Mesothelial cell of epicardium (in vitro differentiated cells): ENCODE data around the gene PRR16. TPM values are rescaled to one million over a fixed set of nuclear protein-coding genes. Genes with fewer than 3 reads are reported as not detected.

Experiments
- DNase-seq, 2 experiments: peaks; one replicate each; pipeline ENCODE4 v3.0.0; 2021; ENCODE audit warnings: low spot score in 2 of 2; ENCODE audit not compliant: unreplicated experiment in 2 of 2
- H3K27ac Mint-ChIP-seq: 2 replicates; pipeline ENCODE4 v1.8.0; 2021; ENCODE audit warnings: mixed read lengths
- H3K27me3 Mint-ChIP-seq: 2 replicates; pipeline ENCODE4 v1.8.0; 2021; ENCODE audit warnings: low read depth, mixed read lengths
- H3K36me3 Mint-ChIP-seq: 2 replicates; pipeline ENCODE4 v1.8.0; 2021; ENCODE audit warnings: mixed read lengths
- H3K4me1 Mint-ChIP-seq: 2 replicates; pipeline ENCODE4 v1.8.0; 2021; ENCODE audit warnings: mixed read lengths
- H3K4me3 Mint-ChIP-seq: 2 replicates; pipeline ENCODE4 v1.8.0; 2021; ENCODE audit warnings: mild to moderate bottlenecking, moderate library complexity, mixed read lengths
- H3K9me3 Mint-ChIP-seq: 2 replicates; pipeline ENCODE4 v1.8.0; 2021; ENCODE audit warnings: mixed read lengths
- CTCF ChIP-seq: fragments of 200-600 bp; sonication (generic); IDR thresholded peaks from one replicate; pipeline ENCODE4 v1.5.0; 2021; ENCODE audit warnings: antibody characterized with exemption; ENCODE audit not compliant: unreplicated experiment
- total RNA-seq: library from RNA; stranded (reverse); gene quantifications from 3 replicates; pipeline ENCODE4 v1.2.1, GENCODE V29; 2021

The PRR16 gene
- total RNA-seq, 1 donor from 2014 or later = 2.1 TPM

GRCh38 chr5:120555345-120555744, 91.2 kb downstream of the PRR16 start:
- Mint-ChIP-seq H3K27me3 (no peaks in the 10 kb centered on the region), H3K27ac (no peak overlapping the region), H3K4me1 (no peaks in the 10 kb centered on the region), H3K9me3 (peaks cover 11% of the 10 kb centered on the region), H3K36me3 (no peaks in the 10 kb centered on the region), H3K4me3 (no peak overlapping the region)
- TF ChIP-seq CTCF = no peak
- no peak for DNase-seq

- TF ChIP-seq CTCF = no peak
- no peak overlapping the region for H3K4me3 Mint-ChIP-seq
- H3K27me3 Mint-ChIP-seq = no peaks in the 10 kb centered on the region
- no peaks in the 10 kb centered on the region for H3K36me3 Mint-ChIP-seq
- H3K4me1 Mint-ChIP-seq = no peaks in the 10 kb centered on the region
- DNase-seq = no peak
- peaks cover 13% of the 10 kb centered on the region for H3K9me3 Mint-ChIP-seq
- H3K27ac Mint-ChIP-seq = no peak overlapping the region
These were observed 99.9 kb downstream of the PRR16 start for GRCh38 chr5:120564013-120564412.

DNA sequence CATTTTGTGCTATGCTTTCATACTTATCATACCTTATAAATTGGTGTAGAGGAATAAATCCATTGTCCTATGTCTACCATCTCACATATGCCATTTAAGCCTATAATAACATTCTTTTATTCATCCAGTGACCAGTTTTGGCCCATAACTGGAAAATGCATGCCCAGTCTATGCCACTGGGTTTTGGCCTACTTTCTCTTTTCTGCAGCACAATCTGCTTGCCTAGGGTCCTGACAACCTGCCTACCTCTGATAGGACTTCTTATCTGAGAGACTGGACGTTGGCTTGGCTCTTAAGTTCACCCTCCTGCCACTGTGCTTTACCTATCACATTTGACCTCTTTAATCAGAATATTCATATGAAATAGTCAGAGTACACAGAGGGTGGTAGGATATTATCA, 103.0 kb downstream of the PRR16 start:
- no peak for TF ChIP-seq CTCF
- no peaks in the 10 kb centered on the region for H3K36me3 Mint-ChIP-seq
- DNase-seq = no peak
- no peaks in the 10 kb centered on the region for H3K4me1 Mint-ChIP-seq
- H3K4me3 Mint-ChIP-seq = no peak overlapping the region
- H3K9me3 Mint-ChIP-seq = no peaks in the 10 kb centered on the region
- H3K27ac Mint-ChIP-seq = no peak overlapping the region
- H3K27me3 Mint-ChIP-seq = no peaks in the 10 kb centered on the region

- Mint-ChIP-seq H3K27me3 (no peaks in the 10 kb centered on the region), H3K36me3 (no peaks in the 10 kb centered on the region), H3K27ac (no peak overlapping the region), H3K4me1 (no peaks in the 10 kb centered on the region), H3K9me3 (no peaks in the 10 kb centered on the region), H3K4me3 (no peak overlapping the region)
- DNase-seq = no peak
- TF ChIP-seq CTCF = no peak
These were observed 103.8 kb downstream of the PRR16 start for GRCh38 chr5:120567921-120568320.

GRCh38 chr5:120568711-120569110, 104.6 kb downstream of the PRR16 start:
- Mint-ChIP-seq H3K4me3 (no peak overlapping the region), H3K27ac (no peak overlapping the region), H3K36me3 (no peaks in the 10 kb centered on the region), H3K27me3 (no peaks in the 10 kb centered on the region), H3K4me1 (no peaks in the 10 kb centered on the region), H3K9me3 (no peaks in the 10 kb centered on the region)
- DNase-seq = no peak
- TF ChIP-seq CTCF = no peak

DNA sequence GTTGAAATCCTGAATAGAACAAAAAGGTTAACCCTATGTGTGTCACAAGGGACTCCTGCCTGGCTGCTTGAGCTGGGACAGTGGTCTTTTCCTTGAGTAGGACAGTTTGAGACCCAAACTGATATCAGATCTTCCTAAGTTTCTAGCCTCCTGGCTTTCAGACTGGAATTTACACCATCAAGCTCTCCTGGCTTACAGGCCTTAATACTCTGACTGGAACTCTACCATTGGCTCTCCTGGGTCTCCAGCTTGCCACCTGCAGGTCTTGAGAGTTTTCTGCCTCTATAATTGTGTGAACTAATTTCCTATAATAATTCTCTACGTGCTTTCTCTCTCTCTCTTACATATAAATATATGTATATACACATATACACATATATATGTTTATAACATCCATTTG, 112.5 kb downstream of the PRR16 start:
- H3K27me3 Mint-ChIP-seq = no peaks in the 10 kb centered on the region
- no peak overlapping the region for H3K27ac Mint-ChIP-seq
- peaks cover 8% of the 10 kb centered on the region for H3K9me3 Mint-ChIP-seq
- DNase-seq = no peak
- TF ChIP-seq CTCF = no peak
- H3K36me3 Mint-ChIP-seq = no peaks in the 10 kb centered on the region
- no peak overlapping the region for H3K4me3 Mint-ChIP-seq
- no peaks in the 10 kb centered on the region for H3K4me1 Mint-ChIP-seq
